Measurements from ENCODE around the gene ZNF860. TPM values are rescaled to one million over a fixed set of nuclear protein-coding genes. Genes with fewer than 3 reads are reported as not detected.

The ZNF860 gene
- under 1 TPM; 0.13 TPM for total RNA-seq

- POLR2A ChIA-PET, result no interaction called here
- CTCF ChIA-PET, result no interaction called here
These were observed at the start of gene ZNF860, which contains the start of gene OSBPL10 for GRCh38 chr3:31981206-31982181. ZNF860 (plus strand) TSS chr3:31981750; CDS start chr3:31989080, 7,330 bp downstream. OSBPL10 (minus strand) TSS chr3:31981262; CDS start chr3:31981179, 83 bp downstream.

DNA sequence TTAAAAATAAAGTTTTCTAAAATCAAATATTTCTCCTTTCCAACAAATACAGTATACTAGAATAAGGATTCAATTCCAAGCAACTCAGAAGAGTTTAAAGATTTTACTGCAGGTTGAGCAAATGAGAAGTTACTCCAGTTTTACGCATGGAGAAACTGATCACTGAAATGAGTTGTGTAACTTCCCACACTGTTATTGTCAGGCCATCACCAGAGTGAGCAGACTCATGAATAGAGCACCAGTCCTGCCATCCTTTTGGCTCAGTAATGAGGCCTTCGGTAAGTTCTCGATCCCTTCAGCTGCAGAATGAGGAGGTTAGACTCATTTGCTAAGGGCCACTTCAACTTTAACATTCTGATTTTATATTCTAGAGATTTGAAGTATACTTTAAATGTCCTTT, 48.6 kb upstream of the ZNF860 start:
- POLR2A ChIA-PET, result no interaction called here
- CTCF ChIA-PET, result no interaction called here

DNA sequence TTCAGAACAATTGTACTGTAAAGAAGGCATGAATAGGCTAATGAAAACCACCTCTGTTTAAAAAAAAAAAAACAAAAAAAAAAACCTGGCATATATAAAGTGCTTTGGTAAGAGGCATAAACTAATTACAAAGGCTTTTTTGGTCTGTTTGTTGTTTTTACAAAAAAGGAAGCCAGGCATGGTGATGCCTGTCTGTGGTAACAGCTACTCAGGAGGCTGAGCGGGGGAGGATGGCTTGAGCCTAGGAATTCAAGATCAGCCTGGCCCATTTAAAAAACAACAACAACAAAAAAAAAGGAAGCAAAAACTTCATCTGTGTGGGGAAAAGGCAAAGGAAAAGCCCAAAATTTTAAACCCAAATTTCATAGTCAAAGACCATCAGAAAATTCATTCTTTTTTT, 47.5 kb upstream of the ZNF860 start:
- ChIA-PET CTCF (no interaction called here), POLR2A (no interaction called here)

DNA sequence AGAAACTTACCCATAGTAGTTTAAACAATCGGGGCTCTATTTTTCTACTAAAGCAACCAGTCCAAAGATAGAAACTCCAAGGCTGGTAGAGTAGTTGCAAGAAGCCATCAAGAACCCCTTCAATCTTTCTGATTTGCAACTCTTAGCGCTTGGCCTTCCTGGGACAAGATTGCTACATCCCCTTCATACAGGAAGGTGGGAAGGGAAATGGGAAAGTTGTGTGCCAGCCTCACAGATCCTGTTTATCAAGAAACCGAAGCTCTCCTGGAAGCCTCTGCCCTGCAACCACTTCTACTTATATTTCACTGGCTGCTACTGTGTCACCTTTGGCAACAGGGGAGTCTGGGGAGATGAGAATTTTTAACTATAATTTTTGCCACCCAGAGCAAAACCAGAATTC, 46.7 kb upstream of the ZNF860 start:
- ChIA-PET POLR2A (no interaction called here), CTCF (no interaction called here)

- POLR2A ChIA-PET, result no interaction called here
These were observed 45.0 kb upstream of the ZNF860 start for GRCh38 chr3:31936420-31937060.

GRCh38 chr3:31937225-31937624, 44.3 kb upstream of the ZNF860 start:
- ChIA-PET POLR2A (no interaction called here), CTCF (no interaction called here)

More at GRCh38 chr3:31936420-31937060, 45.0 kb upstream of the ZNF860 start:
- CTCF ChIA-PET, result no interaction called here

- ChIA-PET CTCF (no interaction called here), POLR2A (no interaction called here)
These were observed 39.1 kb upstream of the ZNF860 start for GRCh38 chr3:31942446-31942845.

- ChIA-PET POLR2A (no interaction called here), CTCF (no interaction called here)
These were observed 38.5 kb upstream of the ZNF860 start for GRCh38 chr3:31943041-31943440.

DNA sequence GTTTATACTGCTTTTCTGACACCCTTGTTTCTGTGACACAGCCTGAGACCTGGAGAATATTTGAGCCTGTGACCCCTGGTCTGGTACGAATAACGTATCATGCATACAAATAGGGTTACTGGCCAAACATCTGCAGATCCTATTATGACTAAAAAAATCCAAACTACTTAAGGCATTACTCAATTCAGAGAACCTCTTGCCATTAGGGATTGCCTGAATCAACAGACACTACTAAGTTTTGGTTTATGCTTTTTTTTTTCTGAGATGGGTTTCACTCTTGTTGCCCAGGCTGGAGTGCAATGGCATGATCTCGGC, 35.9 kb upstream of the ZNF860 start:
- POLR2A ChIA-PET, result no interaction called here
- CTCF ChIA-PET, result no interaction called here

- ChIA-PET POLR2A (no interaction called here), CTCF (no interaction called here)
These were observed 35.0 kb upstream of the ZNF860 start for GRCh38 chr3:31946484-31947081.

- ChIA-PET CTCF (no interaction called here), POLR2A (no interaction called here)
These were observed 34.4 kb upstream of the ZNF860 start for GRCh38 chr3:31947162-31947561.

- ChIA-PET CTCF (no interaction called here), POLR2A (no interaction called here)
These were observed 33.9 kb upstream of the ZNF860 start for GRCh38 chr3:31947671-31948091.

DNA sequence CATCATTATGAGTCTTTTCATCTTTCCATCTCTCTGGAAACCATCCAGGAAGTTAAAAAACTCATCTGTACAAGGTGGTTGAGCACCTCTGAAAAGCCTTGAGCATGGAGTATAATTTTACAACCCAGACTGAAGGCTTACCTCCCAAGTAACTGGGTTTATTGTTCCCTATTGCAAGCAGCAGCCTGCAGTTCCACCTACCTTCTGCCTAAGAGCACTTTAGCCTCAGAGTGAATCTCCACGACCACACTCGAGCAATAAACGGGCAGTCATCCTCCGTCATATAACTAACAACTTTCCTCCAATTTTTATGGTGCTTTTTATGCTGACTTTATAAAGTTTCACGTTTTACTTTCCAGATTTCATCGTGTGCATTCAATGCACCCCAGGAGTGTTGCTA, 33.3 kb upstream of the ZNF860 start:
- ChIA-PET CTCF (no interaction called here), POLR2A (no interaction called here)

DNA sequence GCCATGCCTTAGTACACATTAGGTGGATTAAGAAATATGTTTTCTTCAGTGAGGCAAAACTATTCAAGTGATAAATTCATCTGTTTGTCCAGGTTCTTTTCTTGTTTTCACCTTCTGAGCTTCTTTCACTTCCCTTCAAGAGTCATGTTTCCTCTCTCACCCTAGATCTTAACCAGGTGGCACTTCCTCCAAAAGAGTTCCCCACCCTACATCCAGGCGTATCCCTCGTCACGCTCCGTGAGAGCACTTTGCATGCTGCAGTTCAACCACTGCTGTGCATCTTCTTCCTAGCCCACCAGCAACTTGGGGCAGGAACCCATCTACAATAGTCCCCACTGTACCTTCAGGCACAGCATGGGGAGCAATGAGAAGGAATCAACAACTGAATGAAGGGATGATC, 29.3 kb upstream of the ZNF860 start:
- POLR2A ChIA-PET, result no interaction called here
- CTCF ChIA-PET, result no interaction called here

- CTCF ChIA-PET, result no interaction called here
- POLR2A ChIA-PET, result no interaction called here
These were observed 28.5 kb upstream of the ZNF860 start for GRCh38 chr3:31953091-31953490.

DNA sequence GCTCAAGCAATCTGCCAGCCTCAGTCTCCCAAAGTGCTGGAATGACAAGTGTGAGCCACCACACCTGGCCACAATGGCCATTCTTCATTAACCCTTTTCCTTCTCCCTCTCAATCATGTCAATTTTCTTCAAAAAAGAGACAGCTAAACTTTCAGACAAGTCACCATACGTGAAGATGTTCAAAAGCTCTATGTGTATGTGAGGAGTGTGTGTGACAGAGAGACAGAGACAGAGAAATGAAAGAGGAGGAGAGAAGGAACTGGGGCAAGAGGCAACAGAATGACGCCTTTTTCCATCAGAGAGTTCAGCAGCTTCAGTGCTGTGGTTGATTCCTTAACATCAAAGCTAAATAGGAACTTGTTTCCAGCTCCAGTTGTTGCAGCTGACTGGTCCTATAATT, 27.9 kb upstream of the ZNF860 start:
- ChIA-PET POLR2A (no interaction called here), CTCF (no interaction called here)

DNA sequence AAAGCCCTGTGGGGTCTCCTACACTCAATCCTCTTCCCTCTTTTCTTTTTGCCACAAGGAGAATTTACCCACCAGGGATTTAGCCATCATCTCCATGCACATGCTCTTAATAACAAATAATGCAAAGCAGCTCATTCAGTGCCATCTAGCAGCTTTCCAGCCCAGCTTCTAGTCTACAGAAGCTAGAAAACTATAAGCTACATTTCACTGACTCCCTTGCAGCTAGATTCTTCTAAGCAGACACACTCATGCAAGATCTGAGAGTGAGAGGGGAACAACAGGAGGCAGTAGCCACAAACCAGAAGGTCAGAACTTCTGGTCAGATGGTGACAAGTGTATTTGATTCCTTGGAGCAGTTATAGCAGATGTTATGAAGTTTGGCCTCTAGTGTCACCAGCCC, 26.0 kb upstream of the ZNF860 start:
- POLR2A ChIA-PET, result no interaction called here
- CTCF ChIA-PET, result no interaction called here

- CTCF ChIA-PET, result no interaction called here
These were observed 24.4 kb upstream of the ZNF860 start for GRCh38 chr3:31957106-31957505.

DNA sequence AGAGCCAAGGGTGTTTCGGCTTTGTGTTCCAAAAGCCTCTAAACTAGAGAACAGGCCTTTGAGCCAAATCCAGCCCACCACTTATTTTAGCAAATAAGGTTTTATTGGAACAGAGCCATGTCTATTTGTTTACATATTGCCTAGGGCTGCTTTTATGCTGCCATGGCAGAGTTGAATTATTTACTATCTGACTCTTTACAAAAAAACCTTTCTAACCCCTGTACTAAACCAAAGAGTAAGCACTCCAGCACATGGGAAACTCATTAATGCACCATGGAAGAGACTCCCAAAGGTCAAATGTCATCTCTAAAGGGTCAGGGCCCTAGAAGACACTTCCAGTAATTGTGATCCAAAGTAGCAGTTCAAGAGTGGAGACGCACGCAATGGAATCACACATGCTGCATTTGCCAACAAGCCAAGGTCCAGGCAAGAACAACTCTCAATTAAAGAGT, 22.8 kb upstream of the ZNF860 start:
- ChIA-PET CTCF (no interaction called here), POLR2A (no interaction called here)

More at GRCh38 chr3:31957106-31957505, 24.4 kb upstream of the ZNF860 start:
- POLR2A ChIA-PET, result no interaction called here

DNA sequence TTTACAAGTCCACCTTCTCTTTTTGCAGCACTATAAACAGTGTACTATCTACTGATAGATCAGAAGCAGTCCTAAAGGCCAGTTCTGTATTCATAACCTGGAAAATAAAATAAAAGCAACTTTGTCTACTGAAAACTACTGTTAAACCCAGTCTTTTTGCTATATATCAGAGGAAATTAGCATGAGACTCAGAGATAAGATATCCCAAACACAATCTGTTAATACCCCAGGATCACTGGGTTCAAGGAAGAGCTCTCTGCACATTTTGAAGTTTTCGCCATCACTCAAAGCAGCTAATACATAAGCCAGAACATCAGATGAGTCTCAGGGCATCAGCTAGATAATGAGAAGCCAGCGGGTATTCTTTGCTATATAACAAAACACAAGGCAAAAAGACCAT, 22.3 kb upstream of the ZNF860 start:
- ChIA-PET CTCF (no interaction called here), POLR2A (no interaction called here)

Measured in activated CD8-positive, alpha-beta memory T cell treated with anti-CD3 and anti-CD28 coated beads for 36 hours (primary cell).